SK-N-MC (cell line): Measurements from ENCODE around the gene CPNE5.

ENCODE experiments used
- DNase-seq: peaks from one replicate; pipeline ENCODE4 v3.0.0-alpha.2; 2011; ENCODE audit warnings: low read depth, low spot score
- H3K27ac ChIP-seq: fragments of 200-600 bp; sonication (generic); 2 replicates; pipeline ENCODE4 v1.5.1; 2016; ENCODE audit warnings: mixed run types
- H3K36me3 ChIP-seq: fragments of 200-600 bp; sonication (generic); 2 replicates; pipeline ENCODE4 v1.6.1; 2017; ENCODE audit warnings: antibody characterized with exemption, low read length, mixed read lengths; ENCODE audit not compliant: insufficient read depth
- H3K4me3 ChIP-seq: fragments of 200-600 bp; sonication (generic); 2 replicates; pipeline ENCODE4 v1.5.1; 2016
- H3K9ac ChIP-seq: fragments of 200-600 bp; sonication (generic); 2 replicates; pipeline ENCODE4 v1.8.0; 2017; ENCODE audit warnings: mixed run types, mixed read lengths; ENCODE audit not compliant: insufficient read length
- H3K9me3 ChIP-seq: fragments of 200-600 bp; sonication (generic); 2 replicates; pipeline ENCODE4 v1.6.1; 2017; ENCODE audit warnings: low read depth, mild to moderate bottlenecking, antibody characterized with exemption, low read length, moderate library complexity, mixed read lengths
- EZH2 ChIP-seq: fragments of 200-600 bp; sonication (generic); IDR thresholded peaks from one replicate; pipeline ENCODE4 v1.6.1; 2017; ENCODE audit warnings: antibody characterized with exemption
- FOXP2 ChIP-seq: optimal IDR thresholded peaks from 2 replicates; pipeline ENCODE3; 2011; ENCODE audit warnings: mild to moderate bottlenecking, moderate library complexity; ENCODE audit not compliant: insufficient read depth; ENCODE audit errors: extremely low read length, control extremely low read depth
- POLR2AphosphoS5 ChIP-seq: IDR thresholded peaks from 2 replicates; pipeline ENCODE4 v1.6.1; 2012; ENCODE audit warnings: mild to moderate bottlenecking, low read depth, low read length, borderline replicate concordance

CPNE5 gene

GRCh38 chr6:36862164-36862847, 23.1 kb upstream of the CPNE5 start:
- TF ChIP-seq FOXP2 (no peak), EZH2 (no peak), POLR2AphosphoS5 (no peak)
- Histone ChIP-seq H3K9me3 (no peaks in the 10 kb centered on the region), H3K4me3 (no peak overlapping the region), H3K27ac (no peak overlapping the region), H3K9ac (no peak overlapping the region), H3K36me3 (peaks cover 71% of the 10 kb centered on the region)
- no peak for DNase-seq

- no peak for DNase-seq
- TF ChIP-seq POLR2AphosphoS5 (no peak), EZH2 (no peak), FOXP2 (no peak)
- Histone ChIP-seq H3K9me3 (no peaks in the 10 kb centered on the region), H3K36me3 (peaks cover 68% of the 10 kb centered on the region), H3K9ac (no peak overlapping the region), H3K4me3 (no peak overlapping the region), H3K27ac (no peak overlapping the region)
Observed at GRCh38 chr6:36860126-36860525, 20.9 kb upstream of the CPNE5 start.

GRCh38 chr6:36858407-36858981, 19.2 kb upstream of the CPNE5 start:
- DNase-seq, result no peak
- no peak overlapping the region for H3K9ac ChIP-seq
- H3K4me3 ChIP-seq, result no peak overlapping the region
- peaks cover 65% of the 10 kb centered on the region for H3K36me3 ChIP-seq
- TF ChIP-seq EZH2 (no peak), POLR2AphosphoS5 (no peak), FOXP2 (no peak)
- H3K9me3 ChIP-seq, result no peaks in the 10 kb centered on the region
- no peak overlapping the region for H3K27ac ChIP-seq

- Histone ChIP-seq H3K9ac (no peak overlapping the region), H3K4me3 (no peak overlapping the region), H3K27ac (no peak overlapping the region), H3K36me3 (peaks cover 64% of the 10 kb centered on the region), H3K9me3 (no peaks in the 10 kb centered on the region)
- no peak for DNase-seq
- TF ChIP-seq EZH2, result no peak
Observed at GRCh38 chr6:36857325-36857724, 18.1 kb upstream of the CPNE5 start.

GRCh38 chr6:36856277-36856676, 17.0 kb upstream of the CPNE5 start:
- peak overlapping the region; percentile 12 for H3K9ac ChIP-seq
- no peaks in the 10 kb centered on the region for H3K9me3 ChIP-seq
- DNase-seq, result no peak
- H3K27ac ChIP-seq, result no peak overlapping the region
- TF ChIP-seq FOXP2 (no peak), POLR2AphosphoS5 (no peak), EZH2 (no peak)
- no peak overlapping the region for H3K4me3 ChIP-seq
- peaks cover 59% of the 10 kb centered on the region for H3K36me3 ChIP-seq

GRCh38 chr6:36855750-36856149, 16.5 kb upstream of the CPNE5 start:
- no peak for TF ChIP-seq EZH2
- no peak for TF ChIP-seq FOXP2
- no peak for TF ChIP-seq POLR2AphosphoS5
- no peak overlapping the region for H3K27ac ChIP-seq
- no peak for DNase-seq
- H3K4me3 ChIP-seq, result no peak overlapping the region
- peaks cover 54% of the 10 kb centered on the region for H3K36me3 ChIP-seq
- H3K9ac ChIP-seq, result no peak overlapping the region
- H3K9me3 ChIP-seq, result no peaks in the 10 kb centered on the region

- Histone ChIP-seq H3K36me3 (peaks cover 46% of the 10 kb centered on the region), H3K27ac (peak overlapping the region; percentile 72), H3K4me3 (no peak overlapping the region), H3K9ac (peak overlapping the region; percentile 37), H3K9me3 (no peaks in the 10 kb centered on the region)
- no peak for TF ChIP-seq POLR2AphosphoS5
- TF ChIP-seq FOXP2, result no peak
- no peak for TF ChIP-seq EZH2
- DNase-seq, result no peak
Observed at GRCh38 chr6:36853325-36853724, 14.1 kb upstream of the CPNE5 start.

GRCh38 chr6:36852481-36853147, 13.4 kb upstream of the CPNE5 start:
- Histone ChIP-seq H3K27ac (peak overlapping the region; percentile 72), H3K9me3 (no peaks in the 10 kb centered on the region), H3K36me3 (peaks cover 44% of the 10 kb centered on the region), H3K4me3 (no peak overlapping the region), H3K9ac (peak overlapping the region; percentile 26)
- TF ChIP-seq FOXP2, result no peak
- TF ChIP-seq EZH2, result no peak
- TF ChIP-seq POLR2AphosphoS5, result no peak
- no peak for DNase-seq
